IPS-18c (cell line): Measurements from ENCODE around the gene DIPK1A.

ENCODE experiments used
- H3K4me3 ChIP-seq: 2 replicates; pipeline ENCODE4 v1.7.0; 2013; ENCODE audit warnings: low read depth, mild to moderate bottlenecking, low read length, moderate library complexity; ENCODE audit not compliant: insufficient read depth
- H3K9me3 ChIP-seq: one replicate; pipeline ENCODE4 v1.6.1; 2013; ENCODE audit warnings: mild to moderate bottlenecking, low read length, moderate library complexity; ENCODE audit not compliant: control insufficient read depth, insufficient read depth

DIPK1A gene

DNA sequence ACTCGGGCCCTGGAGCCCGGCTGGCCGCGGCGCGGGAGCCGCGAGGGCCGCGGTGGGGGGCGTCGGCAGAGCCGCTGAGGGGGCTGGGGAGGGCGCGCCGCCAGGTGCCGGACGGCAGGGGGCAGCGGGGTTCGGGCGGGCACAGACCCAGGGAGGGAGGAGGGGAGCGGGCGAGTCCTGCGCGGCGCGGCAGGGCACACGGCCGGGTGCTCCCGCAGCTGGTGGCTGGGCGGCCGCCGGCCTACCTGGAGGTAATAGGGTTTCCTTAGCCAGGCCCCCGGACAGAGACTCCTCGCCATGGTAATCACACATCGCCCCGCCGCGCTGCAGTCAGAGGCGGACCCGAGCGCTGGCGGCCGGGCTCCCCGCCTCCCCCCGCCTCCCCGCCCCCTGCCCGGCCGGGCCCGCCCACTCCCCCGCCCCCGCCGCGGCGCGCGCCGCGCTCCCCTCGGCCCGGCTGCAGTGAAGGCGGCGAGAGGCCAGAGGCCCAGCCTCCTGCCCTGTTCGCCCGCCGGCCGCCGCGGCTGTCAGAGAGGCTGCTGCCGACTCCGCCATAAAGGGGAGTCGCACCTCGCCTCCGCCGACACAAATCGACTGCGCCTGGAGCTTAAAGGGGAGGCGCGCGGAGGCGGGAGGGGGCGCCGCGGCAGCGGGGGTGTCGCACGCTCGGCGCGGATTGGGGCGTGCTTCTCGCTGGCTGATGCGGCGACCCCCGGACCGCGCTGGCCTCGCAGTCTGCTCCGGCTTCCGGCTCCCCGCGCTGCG lies at the start of gene DIPK1A:
Gene DIPK1A (minus strand): TSS at position 332 of the 765 bp plus-strand sequence. CDS start 33 bp downstream, at position 299.
- Histone ChIP-seq H3K9me3 (no peaks in the 10 kb centered on the region), H3K4me3 (peak within 1 kb of the TSS; percentile 75)

DNA sequence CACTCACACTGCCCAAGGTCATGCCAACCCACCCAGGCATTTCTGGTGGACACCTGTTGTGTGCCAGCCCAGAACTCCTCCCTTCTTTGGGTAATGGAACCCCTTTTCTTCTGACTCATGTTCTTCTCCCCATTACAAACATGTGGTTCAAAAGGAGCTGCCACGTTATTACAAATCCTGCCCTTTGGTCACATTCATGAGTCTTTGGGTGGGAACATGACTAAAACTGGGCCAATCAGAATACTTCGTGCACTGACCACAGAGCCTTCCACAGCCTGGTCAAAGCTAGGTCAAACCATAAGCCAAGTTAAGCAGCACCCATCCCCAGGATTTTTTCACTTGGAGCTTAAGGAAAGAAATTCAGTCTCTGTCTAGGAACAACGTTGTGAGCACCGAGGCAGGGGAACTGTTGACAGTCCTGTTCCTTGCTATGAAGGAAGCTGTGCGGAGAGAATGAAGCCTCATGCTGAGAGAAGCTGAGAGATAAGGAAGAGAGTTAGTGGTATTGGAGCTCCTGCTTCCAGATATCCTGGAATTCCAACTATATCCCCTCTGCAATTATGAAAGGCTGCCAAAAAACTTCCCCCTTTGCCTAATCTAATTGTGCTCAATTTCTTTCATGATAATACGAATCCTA lies 46.8 kb upstream of the DIPK1A start:
- Histone ChIP-seq H3K9me3 (no peaks in the 10 kb centered on the region), H3K4me3 (no peak overlapping the region)

DNA sequence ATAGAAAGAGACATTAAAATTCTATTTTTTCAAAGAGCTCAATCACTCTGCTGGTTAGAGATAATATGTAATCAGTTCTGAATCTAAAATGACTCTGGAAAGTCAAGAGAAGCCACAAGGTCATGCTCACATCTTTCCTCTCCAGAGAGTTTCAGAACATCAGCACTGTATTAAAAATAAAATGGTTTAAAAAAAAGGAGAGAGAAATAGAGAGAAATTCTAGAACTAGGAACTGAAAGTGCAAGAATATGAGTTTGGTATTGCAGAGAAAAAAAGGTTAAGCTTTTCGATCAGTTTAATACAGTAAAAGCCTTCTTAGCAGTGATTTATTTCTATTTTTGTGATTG lies 44.0 kb upstream of the DIPK1A start:
- Histone ChIP-seq H3K9me3 (no peaks in the 10 kb centered on the region), H3K4me3 (no peak overlapping the region)

DNA sequence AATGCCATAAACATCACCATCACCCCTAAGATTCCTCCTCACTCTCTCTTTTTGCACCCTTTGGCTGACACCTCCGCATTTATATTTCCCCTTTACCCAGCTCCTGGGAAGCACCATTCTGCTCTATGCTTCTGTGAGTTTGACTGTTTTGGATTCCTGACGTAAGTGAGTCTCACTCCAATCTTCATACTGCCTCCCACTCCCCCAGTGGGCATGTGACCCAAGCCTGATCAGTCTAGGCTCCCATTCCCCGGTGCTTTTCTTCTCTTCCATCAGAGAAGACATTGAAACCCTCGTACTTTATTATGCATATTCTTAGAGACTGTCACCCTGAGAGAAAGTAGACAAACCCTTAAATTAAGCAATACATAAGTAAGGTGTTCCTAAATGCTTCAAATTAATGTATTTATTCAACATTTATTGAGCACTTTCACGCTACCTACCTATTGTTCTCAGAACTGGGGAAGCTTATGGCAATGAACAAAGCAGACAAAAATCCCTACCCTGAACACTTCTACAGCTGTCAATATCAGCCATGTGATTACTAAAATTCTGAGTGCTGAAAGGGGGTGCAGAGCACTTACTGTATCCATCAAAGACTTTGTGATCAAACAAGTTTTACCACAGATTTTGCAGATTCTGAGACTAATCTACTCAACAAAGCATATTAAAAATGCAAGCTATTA lies 43.4 kb upstream of the DIPK1A start:
- H3K9me3 ChIP-seq: no peaks in the 10 kb centered on the region
- H3K4me3 ChIP-seq: no peak overlapping the region

DNA sequence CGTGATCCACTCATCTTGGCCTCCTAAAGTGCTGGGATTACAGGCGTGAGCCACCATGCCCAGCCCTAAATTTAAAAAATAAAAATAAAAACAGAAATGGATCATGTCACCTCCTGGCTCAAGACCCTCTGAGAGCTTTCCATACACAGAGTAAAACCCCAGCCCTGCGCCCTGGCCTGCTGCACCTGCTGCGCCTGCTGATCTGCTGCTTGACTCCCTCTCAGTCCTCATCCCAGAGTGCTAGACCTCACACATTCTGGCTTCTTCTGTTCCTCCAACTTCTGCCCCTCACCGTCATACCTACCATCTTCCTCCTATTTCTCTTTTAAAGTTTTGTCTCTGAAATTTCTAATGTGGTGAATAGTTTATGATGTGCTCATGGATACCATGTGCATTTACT lies 42.7 kb upstream of the DIPK1A start:
- H3K4me3 ChIP-seq: no peak overlapping the region

DNA sequence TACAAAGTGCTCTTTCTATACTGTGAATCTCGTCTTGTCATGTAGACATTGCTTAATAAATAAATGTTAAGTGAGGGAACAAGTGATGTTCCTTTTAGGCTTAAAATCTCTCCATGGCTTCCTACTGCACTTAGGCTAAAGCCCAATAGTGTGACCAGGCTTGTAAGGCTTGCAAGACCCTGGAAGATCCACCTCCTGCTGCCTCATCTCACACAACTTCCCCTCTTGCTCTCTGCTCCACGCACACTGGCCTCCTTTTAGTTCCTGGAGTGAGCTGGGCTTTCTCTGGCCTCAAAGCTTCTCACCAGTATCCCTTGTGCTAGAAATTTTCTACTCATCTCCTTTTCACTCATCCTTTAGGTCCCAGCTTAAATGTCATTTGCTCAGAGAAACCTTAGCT lies 41.5 kb upstream of the DIPK1A start:
- Histone ChIP-seq H3K9me3 (no peaks in the 10 kb centered on the region), H3K4me3 (no peak overlapping the region)

More for the DNA sequence above, 42.7 kb upstream of the DIPK1A start:
- H3K9me3 ChIP-seq: no peaks in the 10 kb centered on the region

DNA sequence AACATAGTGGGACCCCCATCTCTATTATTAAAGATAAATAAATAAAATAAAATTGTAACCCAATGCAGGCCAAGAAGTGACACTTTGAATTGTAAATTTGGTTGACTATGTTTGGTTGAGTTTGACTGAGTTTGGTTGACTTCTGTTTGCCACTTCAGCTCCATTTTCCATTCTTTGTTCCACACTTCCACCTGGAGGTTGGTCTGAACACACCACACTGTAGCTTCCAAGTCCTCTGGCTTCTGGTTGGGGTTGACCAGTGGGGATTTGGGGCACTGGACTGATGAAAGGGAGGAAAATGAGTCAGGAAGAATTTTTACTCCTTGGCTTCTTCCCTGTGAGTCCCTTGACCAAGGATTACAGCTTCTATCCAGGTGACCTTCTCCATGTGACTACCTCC lies 40.6 kb upstream of the DIPK1A start:
- H3K4me3 ChIP-seq: no peak overlapping the region
- H3K9me3 ChIP-seq: no peaks in the 10 kb centered on the region

DNA sequence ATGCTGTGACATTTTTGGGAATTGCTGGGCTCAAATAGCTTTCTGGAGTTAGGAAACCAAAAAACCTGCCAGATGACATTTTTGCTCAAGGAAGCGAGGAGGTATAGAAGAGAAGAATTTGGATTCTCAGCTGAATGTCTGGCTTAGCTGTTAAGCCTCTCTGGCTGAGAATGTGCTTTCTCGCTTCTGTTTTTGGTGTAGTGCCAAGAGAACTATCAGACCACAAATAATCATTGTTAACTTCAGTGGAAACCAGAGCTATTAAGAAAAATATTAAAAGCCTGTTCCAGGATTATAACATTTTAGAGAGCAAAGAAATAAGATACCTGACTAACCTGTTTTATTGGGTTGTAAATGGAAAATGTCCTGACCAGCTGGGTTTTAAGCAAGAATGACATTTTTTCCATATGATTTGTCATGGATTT lies 39.5 kb upstream of the DIPK1A start:
- Histone ChIP-seq H3K4me3 (no peak overlapping the region), H3K9me3 (no peaks in the 10 kb centered on the region)

DNA sequence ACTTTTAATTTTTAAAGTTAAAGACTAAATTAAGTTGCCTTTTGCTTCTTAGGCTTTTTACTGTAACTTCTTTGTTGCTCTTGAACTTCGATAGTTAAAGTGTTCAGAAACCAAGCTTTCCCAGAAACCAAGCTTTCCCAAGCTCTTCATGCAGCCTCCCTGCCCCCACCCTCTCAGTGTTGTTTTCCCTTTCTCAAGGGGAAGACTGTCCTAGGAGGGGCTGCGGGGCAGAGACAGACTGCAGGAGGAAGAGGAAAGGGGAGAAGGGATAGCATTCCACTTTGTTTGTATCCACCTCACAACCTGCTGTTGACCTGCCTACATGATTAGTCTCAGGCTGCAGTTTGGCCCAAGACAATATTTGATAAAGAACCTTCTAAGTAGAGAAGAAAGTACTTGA lies 39.0 kb upstream of the DIPK1A start:
- no peaks in the 10 kb centered on the region for H3K9me3 ChIP-seq
- H3K4me3 ChIP-seq: no peak overlapping the region

DNA sequence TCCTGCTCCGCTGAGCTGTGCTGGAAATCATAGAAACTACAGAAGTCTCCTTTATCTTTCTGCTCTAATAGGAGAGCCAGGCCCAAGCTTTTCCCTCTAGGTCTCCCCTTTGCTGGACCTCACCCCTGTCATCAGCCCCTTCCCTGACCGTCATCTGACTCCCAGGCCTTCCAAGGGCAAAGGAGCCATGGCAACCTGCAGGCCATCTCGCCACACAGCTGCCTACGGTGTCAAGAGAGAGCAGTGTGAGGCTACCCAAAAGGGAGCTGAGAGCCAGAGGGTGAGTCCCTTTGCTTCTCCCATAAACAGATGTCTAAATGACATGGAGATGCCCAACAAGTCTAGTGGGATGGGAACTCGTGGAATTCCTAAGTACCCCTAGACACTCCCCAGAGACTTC lies 37.6 kb upstream of the DIPK1A start:
- Histone ChIP-seq H3K9me3 (no peaks in the 10 kb centered on the region), H3K4me3 (no peak overlapping the region)

DNA sequence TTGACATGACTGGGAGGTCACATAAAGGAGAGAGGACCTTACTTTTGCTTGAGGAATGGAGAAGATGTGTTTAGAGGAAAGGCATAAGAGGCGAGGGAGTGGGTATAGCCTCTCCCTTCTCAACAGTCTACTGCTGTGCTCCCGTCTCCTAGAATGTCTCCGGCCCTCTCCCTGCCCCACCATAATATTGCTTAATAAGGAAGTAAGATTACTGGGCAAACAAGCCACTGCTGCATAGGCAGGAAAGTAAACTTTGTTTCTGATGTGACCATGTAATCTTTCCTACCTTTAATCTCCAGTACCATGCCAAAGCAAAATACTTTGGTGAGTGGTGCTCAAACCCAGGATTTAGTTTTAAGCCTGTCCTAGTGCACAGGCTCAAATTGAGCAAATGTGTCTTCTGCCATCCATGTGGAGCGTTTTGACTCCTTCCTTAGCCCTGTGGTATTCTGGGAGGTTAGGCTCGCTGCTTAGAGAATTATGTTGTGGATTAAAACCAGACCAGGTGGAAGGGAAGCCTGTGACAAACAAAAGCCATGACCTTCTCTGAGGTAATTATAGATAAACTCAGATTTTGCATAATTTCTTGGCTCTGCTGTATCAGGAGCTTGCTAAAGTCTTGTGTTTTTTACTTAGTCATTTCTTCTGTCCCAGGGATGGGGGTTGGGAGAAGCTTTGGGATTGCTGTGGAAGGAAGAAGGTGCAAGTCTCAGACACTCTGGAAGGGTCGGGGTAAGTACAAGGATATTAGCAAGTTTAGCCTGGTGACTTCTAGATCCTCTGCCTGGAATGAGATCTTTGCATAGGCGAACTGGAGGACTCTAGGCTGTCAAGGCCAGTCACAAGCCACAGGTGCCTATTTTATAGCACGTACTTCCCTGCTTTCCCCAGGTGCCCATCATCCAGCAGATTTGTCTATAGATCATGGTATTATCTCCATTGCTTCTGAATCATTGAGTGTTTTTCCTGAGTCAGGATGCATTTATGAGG lies 34.5 kb upstream of the DIPK1A start:
- H3K9me3 ChIP-seq: no peaks in the 10 kb centered on the region
- no peak overlapping the region for H3K4me3 ChIP-seq

DNA sequence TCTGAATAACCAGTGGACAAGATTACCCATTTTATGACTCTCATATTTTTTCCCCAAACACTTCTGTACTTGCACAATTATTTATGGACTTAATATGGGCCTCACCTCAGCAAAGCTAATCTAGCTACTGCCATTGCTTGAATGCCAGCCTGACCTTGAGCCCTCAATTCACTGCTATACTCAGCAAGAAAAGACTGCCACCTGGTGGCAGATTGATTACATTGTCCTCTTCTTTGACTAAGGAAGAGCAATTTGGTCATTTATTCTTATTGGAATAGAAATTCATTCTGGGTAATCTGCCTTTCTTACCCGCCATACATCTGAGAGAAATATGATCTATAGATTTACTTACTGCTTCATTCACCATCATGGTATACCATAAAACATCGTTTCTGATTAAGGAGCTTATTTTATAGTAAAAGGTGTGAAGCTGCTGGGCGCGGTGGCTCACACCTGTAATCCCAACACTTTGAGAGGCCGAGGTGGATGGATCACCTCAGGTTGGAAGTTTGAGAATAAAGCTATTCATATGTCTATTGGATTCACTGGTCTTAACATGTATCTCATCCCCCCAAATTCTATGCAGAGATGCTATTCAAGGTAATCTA lies 32.9 kb upstream of the DIPK1A start:
- no peak overlapping the region for H3K4me3 ChIP-seq
- no peaks in the 10 kb centered on the region for H3K9me3 ChIP-seq

DNA sequence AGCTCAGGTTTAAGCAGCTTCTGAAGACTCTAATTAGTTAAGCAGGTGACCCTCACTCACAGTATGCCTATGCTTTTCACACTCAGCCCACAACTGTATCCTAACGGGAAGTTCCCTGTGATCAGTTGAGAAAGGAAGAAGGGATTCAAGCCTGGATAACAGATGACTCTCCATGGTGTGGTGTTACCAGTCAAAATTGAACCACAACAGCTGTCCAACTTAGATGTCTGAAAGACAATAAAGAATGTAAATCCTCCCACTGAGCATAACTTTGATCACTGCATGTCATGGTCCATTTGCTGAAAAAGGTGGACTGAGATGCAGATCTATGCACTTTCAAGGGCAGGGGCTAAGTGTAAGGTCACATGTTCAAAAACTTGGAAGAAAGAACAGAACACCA lies 32.3 kb upstream of the DIPK1A start:
- no peaks in the 10 kb centered on the region for H3K9me3 ChIP-seq
- H3K4me3 ChIP-seq: no peak overlapping the region

DNA sequence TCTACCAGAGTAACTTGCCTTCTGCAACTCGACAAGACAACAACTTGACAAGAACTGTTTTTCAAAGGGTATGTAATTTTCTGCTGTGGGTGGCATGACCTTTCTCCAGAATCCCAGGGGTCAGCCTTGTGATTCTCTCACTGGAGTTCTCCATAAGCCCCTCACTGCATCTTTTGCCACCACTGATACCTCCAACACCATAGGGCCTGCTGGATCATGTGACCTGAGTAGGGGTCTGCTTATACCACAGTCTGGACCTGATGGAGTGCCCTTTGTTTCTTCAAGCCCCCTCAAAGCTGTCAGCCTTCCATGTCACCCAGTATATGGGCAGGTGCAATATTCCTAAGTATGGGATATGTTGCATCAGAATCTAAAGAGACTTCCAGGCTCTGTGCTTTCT lies 31.6 kb upstream of the DIPK1A start:
- no peaks in the 10 kb centered on the region for H3K9me3 ChIP-seq
- H3K4me3 ChIP-seq: no peak overlapping the region

DNA sequence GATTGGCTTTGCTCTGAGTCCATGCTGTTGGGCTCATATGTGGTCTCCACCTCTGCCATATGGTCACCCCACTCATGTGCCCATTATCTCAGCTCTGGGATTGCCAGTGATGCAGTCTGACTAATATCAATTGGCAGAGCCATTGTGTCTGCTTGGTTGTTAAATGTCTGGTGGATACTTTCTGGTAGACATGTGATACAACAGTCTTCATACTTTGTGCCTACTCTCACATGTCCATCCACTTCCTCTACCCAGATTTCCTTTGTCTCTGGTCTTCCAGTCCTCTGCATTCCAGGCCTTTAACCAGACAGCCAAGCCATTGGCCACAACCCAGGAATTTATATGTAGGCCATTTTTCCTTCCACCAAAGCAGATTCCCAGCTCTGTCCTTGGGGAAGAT lies 30.8 kb upstream of the DIPK1A start:
- no peak overlapping the region for H3K4me3 ChIP-seq

DNA sequence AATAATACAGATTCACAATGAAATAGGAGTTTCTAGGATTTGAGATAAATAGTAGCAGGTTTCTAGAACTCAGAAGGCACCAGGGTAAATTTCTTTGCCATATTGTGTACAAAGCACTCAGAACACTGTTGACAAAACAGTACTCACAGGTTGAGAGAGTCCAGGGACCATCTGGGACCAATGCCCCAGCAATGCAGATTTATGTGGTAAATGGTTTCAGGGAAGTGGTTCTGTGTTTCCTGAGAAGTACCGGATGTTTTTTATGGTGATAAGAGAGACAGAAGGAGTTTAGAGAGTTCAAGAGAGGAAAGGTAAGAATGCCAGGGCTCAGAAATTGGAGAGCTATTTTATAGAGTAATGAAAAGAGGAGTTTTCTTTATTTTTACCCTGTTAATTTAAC lies 29.6 kb upstream of the DIPK1A start:
- H3K9me3 ChIP-seq: no peaks in the 10 kb centered on the region
- no peak overlapping the region for H3K4me3 ChIP-seq

More for the DNA sequence above, 30.8 kb upstream of the DIPK1A start:
- H3K9me3 ChIP-seq: no peaks in the 10 kb centered on the region
